HG03565 (cell line): ENCODE measurements around the gene CD274.
"Not testable (repeated sequence)": the region's sequence is repeated elsewhere in the genome, so short reads cannot be mapped to it uniquely, and the experiment has no call there.

Experiments
- ATAC-seq: cut with Tn5 transposase; IDR thresholded peaks from one replicate; pipeline ENCODE4 v1.9.1; 2021; ENCODE audit warnings: mild to moderate bottlenecking, moderate library complexity; ENCODE audit not compliant: unreplicated experiment

The CD274 gene

DNA sequence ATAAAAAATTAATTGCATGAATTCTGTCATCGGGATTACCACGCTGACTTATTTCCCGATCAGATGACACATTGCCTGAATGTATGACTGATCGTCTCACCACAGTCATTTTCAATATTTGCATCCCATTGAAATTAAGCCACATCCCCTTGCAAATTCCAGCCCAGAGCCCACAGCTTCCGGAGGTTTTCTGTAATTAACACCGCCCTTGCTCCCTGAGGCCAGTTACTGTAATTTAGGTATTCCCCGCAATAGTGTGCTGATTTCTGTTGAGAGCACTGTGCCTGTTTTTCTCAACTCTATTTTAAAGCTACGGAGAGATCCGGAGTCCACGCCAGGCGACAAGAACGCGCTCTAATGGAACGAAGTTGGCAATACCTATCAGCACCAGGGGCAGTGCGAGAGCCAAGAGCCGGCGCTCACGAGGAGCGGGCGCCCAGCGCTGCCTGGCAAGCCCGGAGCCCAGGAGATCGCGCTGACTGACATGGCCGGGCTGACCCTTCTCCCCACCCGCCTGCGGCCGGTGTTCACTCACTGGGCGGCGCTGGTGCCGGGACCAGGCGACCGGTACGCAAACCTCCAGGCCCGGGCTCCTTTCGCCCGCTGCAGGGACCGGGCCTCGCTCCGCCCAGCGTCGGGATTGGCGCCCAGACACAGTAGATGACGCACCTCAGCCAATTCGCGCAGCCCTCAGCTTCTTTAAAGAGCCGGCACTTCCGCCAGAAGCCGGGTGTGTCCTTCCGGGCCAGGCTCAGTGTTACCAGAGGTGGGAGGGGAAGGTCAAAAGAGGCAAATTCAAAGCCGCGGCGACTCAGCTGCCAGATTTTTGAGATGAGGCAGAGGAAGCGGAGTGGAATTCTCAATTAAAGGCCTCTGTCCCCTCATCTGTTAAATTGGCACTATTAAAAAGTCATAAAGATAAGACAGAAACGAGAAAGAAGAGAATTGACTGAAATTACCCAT is 12.8 kb upstream of the CD274 start, which contains the start of gene PLGRKT:
Gene PLGRKT (minus strand): TSS at position 672 of the 963 bp plus-strand sequence. CDS start 5,948 bp downstream, outside the sequence.
- ATAC-seq, result peak; percentile 73

DNA sequence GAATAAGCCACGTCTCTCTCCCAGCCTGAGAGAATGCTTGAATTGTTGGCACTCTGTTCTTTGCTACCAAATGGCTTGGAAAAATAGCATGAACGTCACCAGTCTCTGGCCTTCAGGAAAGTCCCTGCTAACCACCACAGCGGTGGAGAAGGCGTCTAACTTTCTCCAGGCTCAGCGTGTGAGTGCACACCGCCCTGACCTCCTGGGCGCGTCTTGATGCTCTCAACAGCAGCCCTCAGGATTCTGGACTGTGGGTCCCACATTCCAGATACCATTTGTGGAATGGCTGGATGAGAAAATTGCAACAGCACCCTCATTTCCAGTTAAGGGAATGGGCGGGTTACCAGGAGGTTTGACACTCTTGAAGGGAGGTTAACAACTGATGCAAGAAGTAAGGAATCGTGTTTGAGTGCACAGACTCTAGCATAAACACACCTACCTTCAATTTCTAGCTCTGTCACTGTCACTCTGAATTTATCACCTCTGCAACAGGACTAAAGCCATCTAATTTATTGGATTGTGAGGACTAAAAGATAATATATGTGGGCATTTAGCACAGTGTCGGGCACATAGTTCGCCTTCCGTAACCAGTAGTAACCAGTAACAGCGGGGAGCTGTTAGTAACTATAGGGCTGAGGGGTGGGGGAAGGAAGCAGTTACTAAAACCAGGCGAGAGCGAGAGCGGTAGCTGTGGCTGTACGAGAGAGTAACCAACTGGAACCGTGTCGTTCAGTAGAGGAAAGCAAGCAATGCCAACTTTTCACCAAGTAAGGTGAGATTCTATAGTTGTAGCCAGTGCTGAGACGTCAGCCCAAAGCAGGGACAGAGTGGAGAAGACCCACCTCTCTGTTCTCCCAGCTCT is 11.8 kb upstream of the CD274 start:
- peak; percentile 61 for ATAC-seq

GRCh38 chr9:5440426-5440825 is 9.9 kb upstream of the CD274 start:
- no peak for ATAC-seq

- ATAC-seq, result no peak
Observed at GRCh38 chr9:5441043-5441442, 9.3 kb upstream of the CD274 start.

DNA sequence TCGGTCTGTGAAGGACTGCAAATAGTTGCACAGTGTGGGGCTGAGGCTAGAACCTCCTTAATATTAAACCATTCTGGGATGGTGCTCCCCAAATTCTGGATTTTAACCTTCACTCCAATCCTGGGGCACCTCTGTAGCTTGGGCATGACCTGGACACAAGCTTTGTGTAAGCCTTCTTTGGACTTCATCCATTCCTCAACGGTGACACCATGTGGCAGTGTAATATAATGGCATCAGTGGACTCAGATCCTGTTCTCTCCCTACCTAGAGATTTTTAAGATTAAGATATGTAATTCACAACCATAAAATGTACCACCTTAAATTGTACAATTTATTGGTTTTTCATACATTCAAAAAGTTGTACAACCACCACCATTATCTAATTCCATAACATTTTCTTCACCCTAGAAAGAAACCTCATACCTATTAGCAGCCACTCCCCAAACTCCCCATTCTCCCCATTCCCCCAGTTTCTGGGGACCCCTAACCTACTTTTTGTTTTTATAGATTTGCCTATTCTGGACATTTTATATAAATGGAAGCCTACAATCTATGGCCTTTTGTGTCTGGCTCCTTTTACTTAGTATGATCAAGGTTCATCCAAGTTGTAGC is 7.8 kb upstream of the CD274 start:
- ATAC-seq, result no peak

DNA sequence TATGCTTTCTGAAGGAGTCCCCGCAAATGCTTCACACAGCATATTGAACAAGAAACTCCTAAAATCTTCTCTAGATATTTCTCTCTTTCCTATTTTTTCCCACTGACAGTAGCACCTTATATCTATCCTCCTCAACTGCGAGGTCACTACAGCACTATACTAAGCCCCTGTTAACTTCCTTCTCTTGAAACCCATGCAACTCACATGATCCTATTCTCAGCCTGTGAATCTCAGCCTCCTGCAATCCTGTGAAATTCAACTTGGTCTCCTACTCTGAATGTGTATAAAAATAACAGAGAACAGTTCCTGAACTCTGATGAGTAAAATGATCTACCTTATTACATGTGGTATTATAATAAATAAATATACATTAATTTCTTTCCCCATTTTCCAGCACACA is 6.5 kb upstream of the CD274 start:
- no peak for ATAC-seq

DNA sequence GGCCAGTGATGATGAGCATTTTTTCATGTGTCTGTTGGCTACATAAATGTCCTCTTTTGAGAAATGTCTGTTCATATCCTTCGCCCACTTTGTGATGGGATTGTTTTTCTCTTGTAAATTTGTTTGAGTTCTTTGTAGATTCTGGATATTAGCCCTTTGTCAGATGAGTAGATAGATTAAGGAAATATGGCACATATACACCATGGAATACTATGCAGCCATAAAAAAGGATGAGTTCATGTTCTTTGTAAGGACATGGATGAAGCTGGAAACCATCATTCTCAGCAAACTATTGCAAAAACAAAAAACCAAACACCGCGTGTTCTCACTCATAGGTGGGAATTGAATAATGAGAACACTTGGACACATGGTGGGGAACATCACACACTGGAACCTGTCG is 5.2 kb upstream of the CD274 start:
- not testable (repeated sequence) for ATAC-seq

DNA sequence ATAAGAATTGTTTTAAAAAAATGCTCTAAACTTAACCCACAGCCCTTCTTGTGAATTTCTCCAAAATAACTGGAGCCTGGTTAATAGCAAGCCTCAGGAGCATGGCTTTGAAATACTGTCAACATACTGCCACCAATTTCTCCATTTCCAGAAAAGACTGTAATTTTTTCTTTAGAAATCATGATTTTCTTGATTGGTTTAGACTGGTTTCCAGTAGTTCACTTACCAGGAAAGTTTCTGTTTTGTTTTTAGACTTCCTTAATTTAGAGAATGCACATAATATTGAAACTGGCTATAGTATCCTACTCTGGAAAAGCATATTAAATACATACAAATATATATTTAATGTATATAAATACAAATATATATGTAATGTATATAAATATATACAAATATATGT is 4.5 kb upstream of the CD274 start:
- ATAC-seq, result no peak

DNA sequence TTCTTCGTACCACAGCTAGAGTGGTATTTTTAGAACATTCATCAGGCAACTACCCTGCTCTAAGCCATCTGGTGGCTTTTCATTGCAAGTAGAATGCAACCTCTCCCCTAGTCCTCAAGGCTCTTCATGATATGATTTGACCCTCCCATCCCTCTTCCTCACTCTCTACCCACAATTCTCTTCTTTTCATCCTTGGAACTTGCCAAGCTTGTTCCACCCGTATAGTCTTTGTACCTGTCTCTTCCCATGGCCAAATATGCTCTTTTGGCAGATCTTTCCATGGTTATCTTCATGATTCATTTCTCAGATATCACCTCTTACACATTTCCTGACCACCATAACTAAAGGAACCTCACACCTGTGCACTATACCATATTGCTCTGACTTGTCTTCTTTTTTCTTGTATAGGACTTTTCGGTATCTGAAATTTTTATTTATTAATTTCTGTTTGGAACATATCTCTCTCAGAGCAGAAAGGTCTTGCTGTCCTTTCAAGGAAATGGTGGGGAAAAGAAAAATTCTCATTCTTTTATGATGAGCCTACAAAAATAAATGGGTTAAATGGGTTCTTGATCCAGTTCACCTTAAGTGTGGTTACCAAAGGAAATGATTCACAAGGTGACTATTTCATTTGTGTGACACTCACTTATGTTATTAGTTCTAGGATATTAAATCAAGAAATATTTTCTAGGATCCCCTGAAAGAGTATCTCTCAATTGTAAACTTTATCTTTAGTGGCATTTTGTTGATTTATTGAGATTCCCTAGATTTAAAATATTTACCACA is 3.7 kb upstream of the CD274 start:
- no peak for ATAC-seq

DNA sequence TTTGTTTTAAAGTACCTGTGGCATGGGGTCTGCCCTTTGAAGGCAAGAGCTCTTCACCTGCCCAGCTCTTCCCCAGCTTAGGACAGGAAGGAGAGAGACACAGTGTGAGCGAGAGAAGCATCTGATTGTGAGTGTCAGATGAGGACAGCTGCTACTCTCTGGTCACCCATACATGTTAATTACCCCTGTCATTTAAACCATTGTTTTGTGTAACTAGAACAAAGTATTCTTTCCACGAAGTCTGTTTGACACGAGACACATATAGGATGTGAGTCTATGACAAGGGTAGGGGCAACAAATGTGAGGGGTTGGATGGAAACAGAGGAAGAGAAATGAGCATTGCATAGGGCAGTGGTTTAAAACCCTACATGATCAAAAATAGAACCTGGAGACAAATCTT is 3.0 kb upstream of the CD274 start:
- ATAC-seq, result no peak

DNA sequence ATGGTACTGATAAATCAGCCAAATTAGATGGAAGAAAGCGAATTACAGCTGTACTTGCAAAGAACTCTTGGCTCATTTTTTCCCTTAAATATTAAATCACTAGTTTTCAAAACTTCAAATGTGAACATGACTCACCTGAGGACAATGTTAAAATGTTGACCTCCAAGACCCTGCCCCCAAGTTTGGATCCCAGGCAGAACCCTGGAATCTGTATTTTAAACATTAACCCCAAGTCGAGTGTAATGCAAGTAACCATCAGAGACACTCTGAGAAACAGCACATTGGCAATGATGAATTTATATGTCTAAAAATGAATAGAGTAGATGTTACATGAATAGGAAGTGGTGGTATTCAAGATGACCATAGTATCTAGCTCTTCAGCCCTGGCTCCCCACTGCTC is 2.3 kb upstream of the CD274 start:
- no peak for ATAC-seq

DNA sequence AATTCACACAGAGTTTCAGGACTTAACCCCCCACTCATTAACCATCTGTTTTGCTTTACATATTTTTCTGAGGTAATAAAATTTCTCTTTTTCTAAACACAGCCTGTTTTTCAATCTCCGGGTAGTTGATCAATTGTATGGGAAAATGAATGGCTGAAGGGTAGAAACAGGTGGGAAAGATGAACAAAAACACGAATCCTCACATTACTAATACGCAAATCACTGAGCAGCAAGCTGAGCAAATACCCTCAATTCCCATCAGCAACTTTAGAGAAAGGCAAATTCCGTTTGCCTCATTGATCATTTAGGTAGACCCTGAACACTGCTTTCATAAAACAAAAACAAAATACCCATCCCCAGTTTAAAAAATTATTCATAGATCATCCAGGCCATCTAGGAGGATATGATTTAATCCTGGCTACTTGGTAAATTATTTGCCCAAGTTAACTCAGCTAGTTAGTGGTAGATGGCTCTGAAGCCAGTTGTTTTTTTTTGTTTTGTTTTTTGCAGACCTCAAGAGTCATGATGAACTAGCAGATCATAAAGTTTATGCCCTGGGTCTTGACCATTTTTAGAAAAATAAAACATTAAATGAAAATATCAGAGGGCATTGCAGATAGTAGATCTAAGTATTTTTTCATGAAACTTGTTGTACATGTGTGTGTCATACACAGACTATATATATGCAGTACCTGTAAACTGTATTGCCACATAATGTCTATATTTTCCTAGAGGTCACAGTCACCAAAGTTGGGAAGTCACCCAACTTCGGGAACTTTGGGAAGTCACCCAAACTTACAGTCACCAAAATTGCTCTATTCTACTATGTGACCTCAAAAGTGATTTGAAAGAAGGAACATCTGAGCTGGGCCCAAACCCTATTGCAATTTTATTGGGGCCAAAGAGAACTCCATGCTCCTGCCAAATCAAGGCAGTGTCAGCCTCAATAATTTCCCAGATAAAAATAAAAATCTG is 1.6 kb upstream of the CD274 start:
- ATAC-seq, result no peak

GRCh38 chr9:5449521-5450358 is 602 bp upstream of the CD274 start:
- ATAC-seq, result no peak

DNA sequence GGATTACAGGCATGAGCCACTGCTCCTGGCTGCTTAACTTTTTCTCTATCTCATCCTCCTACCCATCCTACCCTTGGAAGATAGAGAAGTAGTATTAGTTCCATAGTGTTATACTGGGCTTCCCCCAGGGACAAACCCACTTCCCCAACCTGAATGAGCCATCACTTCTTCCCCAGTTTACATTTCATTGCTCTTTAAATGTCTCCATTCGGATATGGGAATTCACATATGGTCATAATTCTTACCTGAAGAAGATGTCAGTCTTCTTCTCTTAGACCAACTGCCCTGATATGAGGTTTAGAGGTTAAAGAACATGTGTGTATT is 1.9 kb downstream of the CD274 start:
- no peak for ATAC-seq

- ATAC-seq, result no peak
Observed at GRCh38 chr9:5453004-5453403, 2.7 kb downstream of the CD274 start.

GRCh38 chr9:5453673-5454072 is 3.3 kb downstream of the CD274 start:
- ATAC-seq, result no peak

DNA sequence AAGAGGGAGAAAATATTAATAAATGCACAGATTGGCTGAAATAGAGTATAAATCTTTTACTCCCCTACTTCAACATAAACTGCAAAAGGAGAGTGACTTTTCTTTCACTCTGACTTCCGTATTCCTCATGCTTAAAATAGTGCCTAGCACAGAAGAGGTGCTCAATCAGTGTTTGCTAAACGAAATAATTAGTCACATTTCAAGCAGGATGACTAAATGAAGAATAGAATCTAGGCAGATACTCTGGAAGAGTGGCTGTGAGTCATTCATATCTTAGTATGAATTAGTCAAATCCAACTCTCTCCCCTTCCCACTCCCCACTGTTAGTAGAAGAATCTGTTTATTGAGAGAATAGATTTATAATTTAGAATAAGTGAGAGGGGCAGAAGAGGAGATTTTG is 4.8 kb downstream of the CD274 start:
- ATAC-seq, result no peak

GRCh38 chr9:5459289-5459829 is 9.0 kb downstream of the CD274 start:
- peak; percentile 58 for ATAC-seq
